Measurements from ENCODE around the gene BUB1B.

- TF ChIP-seq, protein P1, sequence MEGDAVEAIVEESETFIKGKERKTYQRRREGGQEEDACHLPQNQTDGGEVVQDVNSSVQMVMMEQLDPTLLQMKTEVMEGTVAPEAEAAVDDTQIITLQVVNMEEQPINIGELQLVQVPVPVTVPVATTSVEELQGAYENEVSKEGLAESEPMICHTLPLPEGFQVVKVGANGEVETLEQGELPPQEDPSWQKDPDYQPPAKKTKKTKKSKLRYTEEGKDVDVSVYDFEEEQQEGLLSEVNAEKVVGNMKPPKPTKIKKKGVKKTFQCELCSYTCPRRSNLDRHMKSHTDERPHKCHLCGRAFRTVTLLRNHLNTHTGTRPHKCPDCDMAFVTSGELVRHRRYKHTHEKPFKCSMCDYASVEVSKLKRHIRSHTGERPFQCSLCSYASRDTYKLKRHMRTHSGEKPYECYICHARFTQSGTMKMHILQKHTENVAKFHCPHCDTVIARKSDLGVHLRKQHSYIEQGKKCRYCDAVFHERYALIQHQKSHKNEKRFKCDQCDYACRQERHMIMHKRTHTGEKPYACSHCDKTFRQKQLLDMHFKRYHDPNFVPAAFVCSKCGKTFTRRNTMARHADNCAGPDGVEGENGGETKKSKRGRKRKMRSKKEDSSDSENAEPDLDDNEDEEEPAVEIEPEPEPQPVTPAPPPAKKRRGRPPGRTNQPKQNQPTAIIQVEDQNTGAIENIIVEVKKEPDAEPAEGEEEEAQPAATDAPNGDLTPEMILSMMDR (IDR thresholded peaks at IDR 0.05) = no peak
- no peak for TF ChIP-seq EP300 (IDR thresholded peaks at IDR 0.05; ENCODE audit: low read depth)
Measured at GRCh38 chr15:40243126-40243810, 82.4 kb downstream of the BUB1B start.

Data from transverse colon (tissue), 3 donors.